Activated B cell treated with CpG ODN at 0.5 μM for 24 hours (primary cell): ENCODE measurements around the gene GPRIN2. TPM values are rescaled to one million over a fixed set of nuclear protein-coding genes. Genes with fewer than 3 reads are reported as not detected.

Experiments
- ATAC-seq: fragments of 200-7000 bp; cut with Tn5 transposase; one replicate; pipeline ENCODE4 v1.10.0; 2021; ENCODE audit warnings: low read depth, mild to moderate bottlenecking, moderate library complexity
- CTCF ChIA-PET: fragments of 350-600 bp; sonication (Branson Sonifier 250); formaldehyde crosslinking; loops from one replicate; lab custom pipeline; 2021; ENCODE audit warnings: antibody characterized with exemption; lab: Charles Lee
- POLR2A ChIA-PET: fragments of 350-600 bp; sonication (Branson Sonifier 250); formaldehyde crosslinking; loops from one replicate; lab custom pipeline; 2021; ENCODE audit warnings: antibody characterized with exemption; lab: Charles Lee
- DNase-seq: peaks from one replicate; pipeline ENCODE4 v3.0.0; 2022
- H3K27ac Mint-ChIP-seq: one replicate; pipeline ENCODE4 v1.8.0; 2020; ENCODE audit warnings: mixed read lengths
- H3K27me3 Mint-ChIP-seq: one replicate; pipeline ENCODE4 v1.8.0; 2021; ENCODE audit warnings: mixed read lengths
- H3K36me3 Mint-ChIP-seq: one replicate; pipeline ENCODE4 v1.8.0; 2021; ENCODE audit warnings: low read depth, mixed read lengths
- H3K4me1 Mint-ChIP-seq: one replicate; pipeline ENCODE4 v1.8.0; 2021; ENCODE audit warnings: mixed read lengths
- H3K4me3 Mint-ChIP-seq: one replicate; pipeline ENCODE4 v1.8.0; 2020; ENCODE audit warnings: mild to moderate bottlenecking, mixed read lengths
- H3K9me3 Mint-ChIP-seq: one replicate; pipeline ENCODE4 v1.8.0; 2020; ENCODE audit warnings: mixed read lengths
- intact Hi-C: fragments of 100-400 bp; cut with micrococcal nuclease; formaldehyde crosslinking; loops from one replicate; pipeline ENCODE4 v1.15.1; 2024
- total RNA-seq: library from RNA; stranded (reverse); gene quantifications from 2 replicates; pipeline ENCODE4 v1.2.3, GENCODE V29; 2022
- TF ChIP-seq, protein P1 (sequence below): fragments of 200-600 bp; IDR thresholded peaks from one replicate; pipeline ENCODE4 v1.8.0; 2022; ENCODE audit warnings: antibody characterized with exemption, mild to moderate bottlenecking

Gene GPRIN2
- total RNA-seq, 1 donor from 2014 or later, result not detected

DNA sequence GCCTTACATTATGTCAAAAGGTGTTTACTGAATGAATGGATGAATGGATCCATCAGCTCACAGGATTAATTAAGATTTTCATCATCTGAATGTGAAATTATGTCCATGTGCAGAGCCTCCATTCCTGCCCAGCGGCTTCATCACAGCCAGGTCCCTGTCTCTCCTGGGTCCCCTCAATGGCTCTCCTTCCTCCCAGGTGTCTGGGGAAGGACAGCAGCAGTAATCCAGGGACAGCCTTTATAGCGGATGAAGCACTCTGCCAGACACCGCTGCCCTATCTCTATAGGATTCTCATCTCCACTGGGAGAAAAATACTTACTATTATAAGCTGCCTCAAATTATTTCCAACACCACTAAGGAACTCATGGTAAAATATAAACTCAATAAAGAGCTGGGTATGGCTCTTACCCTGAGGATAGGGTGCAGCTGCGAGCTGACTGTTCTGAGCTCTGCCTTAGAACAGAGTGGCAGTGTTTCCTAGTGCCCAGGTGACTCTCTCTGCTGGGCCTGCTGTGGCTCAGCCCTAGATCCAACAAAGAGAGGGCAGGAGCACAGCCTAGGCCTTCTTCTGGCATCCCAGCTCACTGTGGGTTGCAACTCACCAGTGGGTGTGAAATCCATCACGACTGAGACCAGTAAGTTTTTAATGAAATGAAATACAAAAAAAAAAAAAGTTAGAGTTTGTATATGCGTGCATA lies 38.3 kb downstream of the GPRIN2 start:
- Mint-ChIP-seq H3K27ac (no peak overlapping the region), H3K27me3 (no peaks in the 10 kb centered on the region), H3K4me1 (no peaks in the 10 kb centered on the region), H3K36me3 (no peaks in the 10 kb centered on the region), H3K4me3 (no peak overlapping the region), H3K9me3 (no peaks in the 10 kb centered on the region)
- POLR2A ChIA-PET, result no interaction called here
- TF ChIP-seq, protein P1, sequence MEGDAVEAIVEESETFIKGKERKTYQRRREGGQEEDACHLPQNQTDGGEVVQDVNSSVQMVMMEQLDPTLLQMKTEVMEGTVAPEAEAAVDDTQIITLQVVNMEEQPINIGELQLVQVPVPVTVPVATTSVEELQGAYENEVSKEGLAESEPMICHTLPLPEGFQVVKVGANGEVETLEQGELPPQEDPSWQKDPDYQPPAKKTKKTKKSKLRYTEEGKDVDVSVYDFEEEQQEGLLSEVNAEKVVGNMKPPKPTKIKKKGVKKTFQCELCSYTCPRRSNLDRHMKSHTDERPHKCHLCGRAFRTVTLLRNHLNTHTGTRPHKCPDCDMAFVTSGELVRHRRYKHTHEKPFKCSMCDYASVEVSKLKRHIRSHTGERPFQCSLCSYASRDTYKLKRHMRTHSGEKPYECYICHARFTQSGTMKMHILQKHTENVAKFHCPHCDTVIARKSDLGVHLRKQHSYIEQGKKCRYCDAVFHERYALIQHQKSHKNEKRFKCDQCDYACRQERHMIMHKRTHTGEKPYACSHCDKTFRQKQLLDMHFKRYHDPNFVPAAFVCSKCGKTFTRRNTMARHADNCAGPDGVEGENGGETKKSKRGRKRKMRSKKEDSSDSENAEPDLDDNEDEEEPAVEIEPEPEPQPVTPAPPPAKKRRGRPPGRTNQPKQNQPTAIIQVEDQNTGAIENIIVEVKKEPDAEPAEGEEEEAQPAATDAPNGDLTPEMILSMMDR, result no peak
- DNase-seq (no peak), ATAC-seq (no peak)
- CTCF ChIA-PET, result no interaction called here
- intact Hi-C loops, result no loop called here

DNA sequence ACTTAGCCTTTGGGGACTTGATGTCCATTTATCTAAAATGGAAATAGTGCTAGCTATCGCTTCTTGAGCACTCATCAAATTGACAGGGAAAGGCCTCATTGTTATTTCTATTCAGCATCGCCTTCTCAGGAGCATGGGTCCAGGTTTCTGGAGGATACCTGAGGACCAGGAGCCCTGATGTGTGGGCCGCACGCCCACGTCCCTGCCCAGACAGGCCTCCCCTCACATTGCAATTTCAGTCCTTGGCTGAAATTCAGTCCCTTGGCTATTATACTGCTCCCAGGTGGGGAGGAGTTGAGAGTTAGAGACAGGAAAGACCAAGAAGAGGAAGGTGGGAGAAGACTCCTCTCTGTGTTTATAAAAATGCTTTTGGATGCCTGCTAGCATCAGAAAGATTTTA lies 38.9 kb downstream of the GPRIN2 start:
- intact Hi-C loops, result no loop called here
- DNase-seq (no peak), ATAC-seq (no peak)
- POLR2A ChIA-PET, result no interaction called here
- Mint-ChIP-seq H3K4me3 (no peak overlapping the region), H3K36me3 (no peaks in the 10 kb centered on the region), H3K27me3 (no peaks in the 10 kb centered on the region), H3K9me3 (no peaks in the 10 kb centered on the region), H3K27ac (no peak overlapping the region), H3K4me1 (no peaks in the 10 kb centered on the region)
- TF ChIP-seq, protein P1, result no peak
- CTCF ChIA-PET, result no interaction called here

DNA sequence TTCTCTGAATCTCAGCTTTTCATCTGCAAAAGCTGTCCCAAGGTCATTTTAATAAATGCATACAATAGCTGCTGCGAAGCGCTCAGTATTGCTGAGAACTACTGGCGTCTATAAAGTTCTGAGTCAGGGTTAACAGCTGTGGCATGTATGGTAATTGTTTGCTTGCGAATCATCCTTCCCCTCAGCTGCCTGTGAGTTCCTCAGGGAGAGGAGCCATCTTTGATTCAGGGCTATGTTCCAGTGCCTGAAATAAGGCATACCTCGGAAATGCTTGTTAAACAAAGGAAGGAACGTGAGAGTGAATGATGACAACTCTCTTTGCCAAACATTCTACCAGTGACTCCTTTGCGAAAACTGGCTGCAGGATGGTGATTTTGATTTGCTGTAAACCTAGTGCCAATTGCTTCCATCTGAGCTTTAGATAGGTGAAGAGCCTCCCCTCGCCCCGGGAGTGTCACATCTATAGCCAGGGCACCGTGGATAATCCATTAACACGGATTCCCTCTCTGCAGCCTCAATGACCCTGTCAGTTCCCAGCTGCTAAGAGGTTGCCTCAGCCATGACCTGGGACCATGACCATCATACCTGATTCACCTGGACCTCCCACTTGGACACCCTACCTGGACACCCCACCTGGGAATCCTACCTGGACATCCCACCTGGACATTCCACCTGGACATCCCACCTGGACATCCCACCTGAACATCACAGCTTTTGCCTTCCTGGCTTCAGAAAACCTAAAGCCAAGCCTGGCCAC lies 39.6 kb downstream of the GPRIN2 start:
- POLR2A ChIA-PET, result no interaction called here
- Mint-ChIP-seq H3K27ac (no peak overlapping the region), H3K4me3 (no peak overlapping the region), H3K4me1 (no peaks in the 10 kb centered on the region), H3K27me3 (no peaks in the 10 kb centered on the region), H3K9me3 (no peaks in the 10 kb centered on the region), H3K36me3 (no peaks in the 10 kb centered on the region)
- intact Hi-C loops, result no loop called here
- ATAC-seq (no peak), DNase-seq (no peak)
- CTCF ChIA-PET, result no interaction called here
- TF ChIP-seq, protein P1, result no peak

DNA sequence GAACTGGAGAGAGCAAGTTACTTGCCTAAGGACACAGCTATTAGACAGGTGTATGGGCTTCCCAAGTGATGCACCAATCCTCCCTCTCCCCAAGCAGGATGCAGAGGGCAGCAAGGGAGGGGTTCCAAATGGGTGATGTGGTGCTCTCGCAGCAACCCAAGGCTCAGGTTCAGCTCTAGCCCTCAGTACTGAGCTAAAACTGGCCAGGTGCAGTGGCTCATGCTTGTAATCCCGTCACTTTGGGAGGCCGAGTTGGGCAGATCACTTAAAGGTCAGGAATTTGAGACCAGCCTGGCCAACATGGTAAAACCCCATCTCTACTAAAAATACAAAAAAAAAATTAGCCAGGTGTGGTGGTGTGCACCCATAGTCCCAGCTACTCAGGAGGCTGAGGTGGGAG lies 40.7 kb downstream of the GPRIN2 start:
- Mint-ChIP-seq H3K4me3 (no peak overlapping the region), H3K36me3 (no peaks in the 10 kb centered on the region), H3K27ac (no peak overlapping the region), H3K27me3 (no peaks in the 10 kb centered on the region), H3K9me3 (no peaks in the 10 kb centered on the region), H3K4me1 (no peaks in the 10 kb centered on the region)
- POLR2A ChIA-PET, result no interaction called here
- DNase-seq (no peak), ATAC-seq (no peak)
- intact Hi-C loops, result no loop called here
- TF ChIP-seq, protein P1, result no peak
- CTCF ChIA-PET, result no interaction called here

DNA sequence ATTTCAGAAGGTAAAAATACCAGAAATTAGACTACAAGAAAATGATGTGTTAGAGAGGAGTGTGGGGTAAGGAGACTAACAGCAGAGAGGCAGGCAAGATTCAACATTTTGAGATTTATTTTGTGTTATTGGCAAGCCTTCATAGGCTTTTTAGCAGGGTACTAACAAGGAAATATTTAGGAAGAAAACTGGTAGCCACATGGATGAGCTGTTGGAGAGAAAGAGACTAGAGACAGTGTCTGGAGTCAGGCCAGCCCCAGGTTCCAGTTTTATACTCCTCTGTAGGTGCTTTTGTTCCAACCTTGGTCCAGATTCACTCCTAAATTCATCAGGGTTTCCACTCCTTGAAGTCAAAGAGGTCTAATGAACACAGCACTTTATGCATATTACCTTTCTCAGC lies 41.1 kb downstream of the GPRIN2 start:
- DNase-seq, result no peak
- Mint-ChIP-seq H3K9me3 (no peaks in the 10 kb centered on the region), H3K36me3 (no peaks in the 10 kb centered on the region), H3K4me1 (no peaks in the 10 kb centered on the region), H3K27ac (no peak overlapping the region), H3K4me3 (no peak overlapping the region), H3K27me3 (no peaks in the 10 kb centered on the region)
- ChIA-PET POLR2A (no interaction called here), CTCF (no interaction called here)
- TF ChIP-seq, protein P1, result no peak
- ATAC-seq, result no peak
- intact Hi-C loops, result no loop called here
